CD14-positive monocyte (primary cell): ENCODE measurements around the gene DOCK10. TPM values are rescaled to one million over a fixed set of nuclear protein-coding genes. Genes with fewer than 3 reads are reported as not detected.

Source experiments
- DNase-seq, 3 donors: peaks; one replicate each; pipeline ENCODE4 v3.0.0-alpha.2; 2011 to 2022
- H2AFZ ChIP-seq: 2 replicates; pipeline ENCODE4 v1.6.0; 2012; ENCODE audit warnings: mild to moderate bottlenecking, low read depth, low read length, inconsistent platforms; ENCODE audit not compliant: insufficient read depth, poor library complexity, severe bottlenecking
- H3K27ac ChIP-seq, 2 donors: 1 replicate in 1 of 2; 2 replicates in 1 of 2; pipeline ENCODE4 v1.5.1; 2012 to 2013; ENCODE audit warnings: low read length in 2 of 2, control low read depth in 1 of 2, inconsistent platforms in 1 of 2, low read depth in 1 of 2, mild to moderate bottlenecking in 1 of 2
- H3K27me3 ChIP-seq, 2 donors: one replicate each; pipeline versions ENCODE4 v1.6.0 to v1.6.1; 2011 to 2013; ENCODE audit warnings: low read length in 2 of 2; ENCODE audit not compliant: control insufficient read depth in 2 of 2, insufficient read depth in 2 of 2
- H3K36me3 ChIP-seq, 2 donors: replicated peaks in 1 of 2; 1 replicate in 1 of 2; 2 replicates in 1 of 2; pipeline versions ENCODE4 v1.5.1 to v1.6.1; 2012 to 2013; ENCODE audit warnings: low read length in 2 of 2, control low read depth in 1 of 2, inconsistent platforms in 1 of 2, mild to moderate bottlenecking in 1 of 2; ENCODE audit not compliant: insufficient read depth in 2 of 2, control insufficient read depth in 1 of 2
- H3K4me1 ChIP-seq, 2 donors: 1 replicate in 1 of 2; 2 replicates in 1 of 2; pipeline versions ENCODE4 v1.5.1 to v1.6.1; 2012 to 2013; ENCODE audit warnings: low read length in 2 of 2, control low read depth in 1 of 2, inconsistent platforms in 1 of 2, mild to moderate bottlenecking in 1 of 2, moderate library complexity in 1 of 2; ENCODE audit not compliant: insufficient read depth in 2 of 2, control insufficient read depth in 1 of 2
- H3K4me2 ChIP-seq: replicated peaks from 2 replicates; pipeline ENCODE3; 2012; ENCODE audit warnings: low read length, moderate library complexity, mild to moderate bottlenecking; ENCODE audit not compliant: poor library complexity, severe bottlenecking; ENCODE audit errors: extremely low read depth
- H3K4me3 ChIP-seq, 3 experiments: fragments of 200-600 bp in 1 of 3; sonication (generic) in 1 of 3; replicated peaks in 1 of 3; 1 replicate in 2 of 3; 2 replicates in 1 of 3; pipeline ENCODE4 v1.5.1; 2011 to 2013; ENCODE audit warnings: low read length in 3 of 3, mild to moderate bottlenecking in 3 of 3, control low read depth in 2 of 3, low read depth in 2 of 3, inconsistent platforms in 1 of 3, moderate library complexity in 1 of 3
- H3K79me2 ChIP-seq: 2 replicates; pipeline ENCODE4 v1.6.0; 2012; ENCODE audit warnings: mild to moderate bottlenecking, control low read depth, inconsistent platforms, low read length, moderate library complexity; ENCODE audit not compliant: insufficient read depth
- H3K9ac ChIP-seq: 2 replicates; pipeline ENCODE4 v1.6.0; 2017; ENCODE audit warnings: low read length, mild to moderate bottlenecking; ENCODE audit not compliant: insufficient read depth, poor library complexity, severe bottlenecking
- H3K9me3 ChIP-seq, 2 donors: replicated peaks in 1 of 2; 1 replicate in 1 of 2; 2 replicates in 1 of 2; pipeline versions ENCODE4 v1.5.1 to v1.6.1; 2012 to 2013; ENCODE audit warnings: low read length in 2 of 2, control low read depth in 1 of 2; ENCODE audit not compliant: control insufficient read depth in 1 of 2, insufficient read depth in 1 of 2
- H4K20me1 ChIP-seq: 2 replicates; pipeline ENCODE4 v1.6.0; 2012; ENCODE audit warnings: mild to moderate bottlenecking, low read length, control low read depth, moderate library complexity; ENCODE audit not compliant: insufficient read depth
- H3K27ac Mint-ChIP-seq, 7 donors: one replicate each; pipeline ENCODE4 v1.8.0; 2020; ENCODE audit warnings: mild to moderate bottlenecking in 7 of 7, mixed read lengths in 7 of 7, moderate library complexity in 6 of 7, inconsistent platforms in 2 of 7
- H3K27me3 Mint-ChIP-seq, 3 donors: one replicate each; pipeline ENCODE4 v1.8.0; 2021 to 2022; ENCODE audit warnings: low read depth in 3 of 3, mild to moderate bottlenecking in 3 of 3, mixed read lengths in 3 of 3, moderate library complexity in 3 of 3, inconsistent platforms in 1 of 3
- H3K36me3 Mint-ChIP-seq, 2 donors: one replicate each; pipeline ENCODE4 v1.8.0; 2020; ENCODE audit warnings: mixed read lengths in 2 of 2, inconsistent platforms in 1 of 2, mild to moderate bottlenecking in 1 of 2
- H3K4me1 Mint-ChIP-seq: one replicate; pipeline ENCODE4 v1.8.0; 2020; ENCODE audit warnings: mild to moderate bottlenecking, mixed read lengths
- H3K4me3 Mint-ChIP-seq, 2 donors: one replicate each; pipeline ENCODE4 v1.8.0; 2020; ENCODE audit warnings: mild to moderate bottlenecking in 2 of 2, mixed read lengths in 2 of 2, moderate library complexity in 1 of 2
- H3K9me3 Mint-ChIP-seq, 7 donors: one replicate each; pipeline ENCODE4 v1.8.0; 2020 to 2022; ENCODE audit warnings: mixed read lengths in 7 of 7, mild to moderate bottlenecking in 6 of 7, moderate library complexity in 6 of 7, inconsistent platforms in 2 of 7
- CTCF ChIP-seq: fragments of 200-600 bp; IDR thresholded peaks from one replicate; pipeline ENCODE4 v1.8.0; 2022; ENCODE audit warnings: antibody characterized with exemption, mild to moderate bottlenecking
- WGBS: methylation state at CpG from one replicate; pipeline ENCODE4 v1.1.5; 2013; ENCODE audit warnings: missing lambda C conversion rate; ENCODE audit not compliant: insufficient coverage; 5-methylcytosine and 5-hydroxymethylcytosine counted together
- intact Hi-C, 2 donors: fragments of 100-400 bp; cut with micrococcal nuclease; formaldehyde crosslinking; loops; one replicate each; pipeline versions ENCODE4 v1.15.0 to v1.15.1; 2023
- polyA minus RNA-seq: library from RNA; depleted of rRNA, polyadenylated mRNA; stranded (reverse); fragments of >200 nt; gene quantifications from 2 replicates; pipeline ENCODE4 v1.2.3, GENCODE V29; 2012
- polyA plus RNA-seq, 3 donors: library from polyadenylated mRNA; depleted of rRNA in 1 of 3; unstranded in 2 of 3; stranded (reverse) in 1 of 3; fragments of 300-500 nt in 2 of 3; fragments of >200 nt in 1 of 3; fragmentation: Illumina TruSeq in 2 of 3; gene quantifications; 1 replicate in 2 of 3; 2 replicates in 1 of 3; pipeline ENCODE4 v1.2.3, GENCODE V29; 2012 to 2021
- total RNA-seq, 12 experiments: library from RNA in 1 of 12; stranded (reverse) in 1 of 12; fragments of 120-200 nt in 1 of 12; gene quantifications; one replicate each; pipeline ENCODE4 v1.2.4 and lab custom pipeline; 2013 to 2026; ENCODE audit warnings: mixed read lengths in 6 of 12, inconsistent platforms in 1 of 12

Gene DOCK10
- total RNA-seq (2013), result 50.8 TPM
- polyA plus RNA-seq, result 10 to 100 TPM in 2 of 3 donors, 1 to 10 TPM in 1; 9.5 to 30.9 (median 16.5) TPM
- 46.1 and 57.8 TPM in 2 replicates for polyA minus RNA-seq
- total RNA-seq (lab: John Stamatoyannopoulos, UW), result 122 to 259 (median 182) reads per million in 11 experiments

GRCh38 chr2:225041851-225042799 is at the start of gene DOCK10:
TSS of gene DOCK10 (minus strand) at chr2:225042468. CDS start at chr2:225042374, 94 bp downstream.
- Histone ChIP-seq H4K20me1 (peaks cover 27% of the 10 kb centered on the region), H3K36me3 (no peaks in the 10 kb centered on the region), H3K9me3 (no peaks in the 10 kb centered on the region), H3K27ac (peak within 1 kb of the TSS; percentile 66 to 79), H3K4me3 (peak within 1 kb of the TSS; percentile 79 to 92 (median 86)), H3K79me2 (peaks cover 54% of the 10 kb centered on the region), H3K27me3 (peaks cover 0 to 7% of the 10 kb centered on the region in 2 donors), H3K9ac (peak within 1 kb of the TSS; percentile 70), H3K4me2 (peak within 1 kb of the TSS; percentile 99), H3K4me1 (peaks cover 25 to 32% of the 10 kb centered on the region in 2 donors), H2AFZ (peak within 1 kb of the TSS; percentile 85)
- WGBS, result under 1% methylated on average over 101 of the region's 113 CpGs
- intact Hi-C loops, result no loop called here
- peaks cover 42% of the 10 kb centered on the region for H3K4me1 Mint-ChIP-seq
- TF ChIP-seq CTCF, result no peak
- peak; percentile 36 to 63 (median 55) for DNase-seq
- peaks cover 4 to 9% (median 5%) of the 10 kb centered on the region in 3 donors for H3K27me3 Mint-ChIP-seq
- peaks cover 0 to 1% (median 0%) of the 10 kb centered on the region in 7 donors for H3K9me3 Mint-ChIP-seq
- H3K36me3 Mint-ChIP-seq, result peaks cover 0 to 8% of the 10 kb centered on the region in 2 donors
- H3K27ac Mint-ChIP-seq, result peak within 1 kb of the TSS; percentile 78 to 97 (median 88)
- H3K4me3 Mint-ChIP-seq, result peak within 1 kb of the TSS; percentile 99

- no peaks in the 10 kb centered on the region for H3K36me3 ChIP-seq
- intact Hi-C loops, result no loop called here
- no peaks in the 10 kb centered on the region for H3K9me3 ChIP-seq
- H3K79me2 ChIP-seq, result no peaks in the 10 kb centered on the region
- no peak for DNase-seq
- WGBS, result no CpG with 5 or more reads among the region's 2 CpGs
- H3K36me3 Mint-ChIP-seq, result no peaks in the 10 kb centered on the region
- no peak overlapping the region for H3K4me2 ChIP-seq
- no peak overlapping the region for H3K9ac ChIP-seq
- no peaks in the 10 kb centered on the region for H3K4me1 Mint-ChIP-seq
- no peak overlapping the region for H2AFZ ChIP-seq
- H3K9me3 Mint-ChIP-seq, result peaks cover 0 to 3% (median 1%) of the 10 kb centered on the region in 7 donors
- no peak for TF ChIP-seq CTCF
- H3K4me3 Mint-ChIP-seq, result no peak overlapping the region
- H3K27me3 Mint-ChIP-seq, result peaks cover 0 to 1% (median 0%) of the 10 kb centered on the region in 3 donors
- no peak overlapping the region for H3K4me3 ChIP-seq
- no peak overlapping the region for H3K27ac Mint-ChIP-seq
- H3K27ac ChIP-seq, result no peak overlapping the region
- no peaks in the 10 kb centered on the region for H3K4me1 ChIP-seq
- no peaks in the 10 kb centered on the region for H3K27me3 ChIP-seq
- no peaks in the 10 kb centered on the region for H4K20me1 ChIP-seq
These were observed 49.1 kb upstream of the DOCK10 start for GRCh38 chr2:225091336-225091735.
